Testis (tissue), 2 donors: Measurements from ENCODE around the gene PAPPA.

Source experiments
- POLR2A ChIP-seq: fragments of 450-650 bp; IDR thresholded peaks from one replicate; pipeline ENCODE4 v1.6.1; 2017; ENCODE audit warnings: antibody characterized with exemption, mild to moderate bottlenecking, moderate library complexity
- TF ChIP-seq, protein P1 (sequence below), 3 experiments: fragments of 450-650 bp in 2 of 3; fragments of 200-600 bp in 1 of 3; sonication (generic) in 1 of 3; IDR thresholded peaks; one replicate each; pipeline ENCODE4 v1.5.1; 2016 to 2019; ENCODE audit warnings: antibody characterized with exemption in 3 of 3, mild to moderate bottlenecking in 2 of 3, moderate library complexity in 1 of 3

DNA sequence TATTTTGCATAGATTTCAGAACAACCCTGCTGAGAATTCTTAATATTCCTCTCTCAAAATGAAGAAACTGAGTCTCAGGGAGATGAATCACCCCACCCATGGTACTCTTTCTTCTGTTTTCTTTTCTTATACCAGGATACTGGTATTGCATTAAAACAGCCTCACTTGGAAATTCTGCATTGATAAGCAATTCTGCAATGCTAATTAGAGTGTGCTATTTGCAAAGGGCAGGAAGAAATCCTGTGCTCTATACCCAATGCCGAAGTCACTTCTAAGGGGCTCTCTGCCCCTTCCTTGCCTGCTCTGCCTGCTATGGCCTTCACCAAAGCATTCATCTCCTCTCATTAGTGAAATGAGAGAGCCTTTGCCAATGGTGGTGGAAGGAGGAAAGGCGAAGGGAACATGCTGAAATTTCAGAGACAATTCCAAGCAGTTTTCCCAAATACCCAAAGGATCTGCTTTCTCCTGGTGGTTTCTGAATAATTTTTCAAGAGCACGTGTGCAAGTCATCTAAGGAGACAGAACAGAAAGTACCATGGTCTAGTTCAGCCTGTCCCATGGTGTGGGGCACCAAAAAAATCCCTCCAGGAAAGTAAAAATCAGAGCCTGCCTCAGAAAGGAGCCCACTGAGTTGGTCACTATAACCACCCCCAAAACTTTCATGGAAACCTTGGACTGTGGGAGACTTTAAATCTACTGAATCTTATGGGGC is 156.5 kb downstream of the PAPPA start:
- TF ChIP-seq, protein P1, sequence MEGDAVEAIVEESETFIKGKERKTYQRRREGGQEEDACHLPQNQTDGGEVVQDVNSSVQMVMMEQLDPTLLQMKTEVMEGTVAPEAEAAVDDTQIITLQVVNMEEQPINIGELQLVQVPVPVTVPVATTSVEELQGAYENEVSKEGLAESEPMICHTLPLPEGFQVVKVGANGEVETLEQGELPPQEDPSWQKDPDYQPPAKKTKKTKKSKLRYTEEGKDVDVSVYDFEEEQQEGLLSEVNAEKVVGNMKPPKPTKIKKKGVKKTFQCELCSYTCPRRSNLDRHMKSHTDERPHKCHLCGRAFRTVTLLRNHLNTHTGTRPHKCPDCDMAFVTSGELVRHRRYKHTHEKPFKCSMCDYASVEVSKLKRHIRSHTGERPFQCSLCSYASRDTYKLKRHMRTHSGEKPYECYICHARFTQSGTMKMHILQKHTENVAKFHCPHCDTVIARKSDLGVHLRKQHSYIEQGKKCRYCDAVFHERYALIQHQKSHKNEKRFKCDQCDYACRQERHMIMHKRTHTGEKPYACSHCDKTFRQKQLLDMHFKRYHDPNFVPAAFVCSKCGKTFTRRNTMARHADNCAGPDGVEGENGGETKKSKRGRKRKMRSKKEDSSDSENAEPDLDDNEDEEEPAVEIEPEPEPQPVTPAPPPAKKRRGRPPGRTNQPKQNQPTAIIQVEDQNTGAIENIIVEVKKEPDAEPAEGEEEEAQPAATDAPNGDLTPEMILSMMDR (IDR thresholded peaks at IDR 0.05), result no peak
- TF ChIP-seq POLR2A, result no peak
